ENCODE data around the gene ANKRD11. TPM values are rescaled to one million over a fixed set of nuclear protein-coding genes. Genes with fewer than 3 reads are reported as not detected.

The ANKRD11 gene
- total RNA-seq, 4 donors from 2014 or later = 67.0 to 107 (median 88.9) TPM

- Histone ChIP-seq H3K4me1 (peaks cover 0 to 94% (median 75%) of the 10 kb centered on the region in 3 donors), H3K27ac (peak overlapping the region in 3 of 4 donors; percentile 5 to 65 (median 30)), H3K27me3 (no peaks in the 10 kb centered on the region), H3K4me3 (no peak overlapping the region), H3K9me3 (no peaks in the 10 kb centered on the region), H3K36me3 (no peaks in the 10 kb centered on the region)
- ATAC-seq = no peak
- WGBS, 2 donors (ENCODE audit: low coverage in 1 of 2) = 49% methylated on average over 9 of the region's 10 CpGs; no CpG with 5 or more reads in 1 of the 2 donors
- no peak for TF ChIP-seq POLR2AphosphoS5 (IDR thresholded peaks at IDR 0.05)
- no peak for TF ChIP-seq CTCF (IDR thresholded peaks at IDR 0.05)
- TF ChIP-seq POLR2A (IDR thresholded peaks at IDR 0.05) = no peak
- no peak for TF ChIP-seq EP300 (IDR thresholded peaks at IDR 0.05)
These were observed 79.0 kb downstream of the ANKRD11 start for GRCh38 chr16:89411335-89411850.

- no peaks in the 10 kb centered on the region for H3K27me3 ChIP-seq
- peak; percentile 77 for ATAC-seq
- H3K27ac ChIP-seq = peak overlapping the region in 3 of 4 donors; percentile 5 to 65 (median 30)
- 0 to 7% methylated on average over 2 to 3 of the region's 11 CpGs for WGBS, 2 donors (ENCODE audit: low coverage in 1 of 2)
- H3K9me3 ChIP-seq = no peaks in the 10 kb centered on the region
- peaks cover 0 to 94% (median 76%) of the 10 kb centered on the region in 3 donors for H3K4me1 ChIP-seq
- H3K4me3 ChIP-seq = no peak overlapping the region
- no peaks in the 10 kb centered on the region for H3K36me3 ChIP-seq
- TF ChIP-seq CTCF (IDR thresholded peaks at IDR 0.05) = no peak
- no peak for TF ChIP-seq POLR2AphosphoS5 (IDR thresholded peaks at IDR 0.05)
- no peak for TF ChIP-seq EP300 (IDR thresholded peaks at IDR 0.05)
- TF ChIP-seq POLR2A (IDR thresholded peaks at IDR 0.05) = no peak
These were observed 79.5 kb downstream of the ANKRD11 start for GRCh38 chr16:89410794-89411309.

GRCh38 chr16:89410322-89410721, 80.0 kb downstream of the ANKRD11 start:
- 15 to 28% methylated on average over 6 of the region's 6 CpGs for WGBS, 2 donors (ENCODE audit: low coverage in 1 of 2)
- ATAC-seq = no peak
- no peak overlapping the region for H3K4me3 ChIP-seq
- H3K27ac ChIP-seq = peak overlapping the region in 2 of 4 donors; percentile 30 to 65
- TF ChIP-seq CTCF (IDR thresholded peaks at IDR 0.05) (no peak), POLR2AphosphoS5 (IDR thresholded peaks at IDR 0.05) (no peak), POLR2A (IDR thresholded peaks at IDR 0.05) (no peak), EP300 (IDR thresholded peaks at IDR 0.05) (no peak)
- no peaks in the 10 kb centered on the region for H3K27me3 ChIP-seq
- H3K4me1 ChIP-seq = peaks cover 0 to 97% (median 76%) of the 10 kb centered on the region in 3 donors
- no peaks in the 10 kb centered on the region for H3K36me3 ChIP-seq
- H3K9me3 ChIP-seq = no peaks in the 10 kb centered on the region

GRCh38 chr16:89409161-89409711, 81.1 kb downstream of the ANKRD11 start:
- ATAC-seq = peak; percentile 5
- peak overlapping the region in 3 of 4 donors; percentile 44 to 65 (median 56) for H3K27ac ChIP-seq
- WGBS, 2 donors (ENCODE audit: low coverage in 1 of 2) = 13 to 62% methylated on average over 4 to 6 of the region's 13 CpGs

More at GRCh38 chr16:89409161-89409711, 81.1 kb downstream of the ANKRD11 start:
- TF ChIP-seq CTCF (IDR thresholded peaks at IDR 0.05) = no peak
- TF ChIP-seq EP300 (IDR thresholded peaks at IDR 0.05) = no peak
- no peak for TF ChIP-seq POLR2A (IDR thresholded peaks at IDR 0.05)
- no peak for TF ChIP-seq POLR2AphosphoS5 (IDR thresholded peaks at IDR 0.05)
- H3K36me3 ChIP-seq = no peaks in the 10 kb centered on the region
- peaks cover 0 to 100% (median 74%) of the 10 kb centered on the region in 3 donors for H3K4me1 ChIP-seq
- H3K4me3 ChIP-seq = no peak overlapping the region
- H3K27me3 ChIP-seq = no peaks in the 10 kb centered on the region
- no peaks in the 10 kb centered on the region for H3K9me3 ChIP-seq
